K562 (cell line): ENCODE results near the gene SFXN3. TPM values are rescaled to one million over a fixed set of nuclear protein-coding genes. Genes with fewer than 3 reads are reported as not detected.

Experiments
- ATF2 ChIP-seq: sonication (generic); formaldehyde crosslinking; IDR thresholded peaks from 2 replicates; pipeline ENCODE4 v1.8.1; 2022; ENCODE audit warnings: missing genetic modification reagents
- CBFB ChIP-seq: sonication (generic); formaldehyde crosslinking; IDR thresholded peaks from 2 replicates; pipeline ENCODE4 v1.4.0; 2020; ENCODE audit warnings: mild to moderate bottlenecking, missing genetic modification reagents
- CREB1 ChIP-seq, 2 experiments: sonication (generic) in 1 of 2; formaldehyde crosslinking in 1 of 2; IDR thresholded peaks; 2 replicates each; pipeline versions ENCODE4 v1.6.1 to v1.8.0; 2012 to 2022; ENCODE audit warnings: inconsistent platforms in 1 of 2, mild to moderate bottlenecking in 1 of 2, missing genetic modification reagents in 1 of 2, moderate library complexity in 1 of 2
- CREM ChIP-seq: IDR thresholded peaks from 2 replicates; pipeline ENCODE4 v1.6.1; 2014; ENCODE audit warnings: antibody characterized with exemption, low read depth
- CXXC5 ChIP-seq: fragments of 250-450 bp; sonication (Bioruptor Pico); IDR thresholded peaks from 2 replicates; pipeline ENCODE4 v1.8.0; 2022; ENCODE audit warnings: inconsistent platforms, mild to moderate bottlenecking, moderate library complexity
- E2F1 ChIP-seq: sonication (generic); formaldehyde crosslinking; IDR thresholded peaks from 2 replicates; pipeline ENCODE4 v1.8.1; 2023; ENCODE audit warnings: mild to moderate bottlenecking, missing genetic modification reagents, moderate library complexity
- KHSRP ChIP-seq: fragments of 450-650 bp; IDR thresholded peaks from 2 replicates; pipeline ENCODE4 v1.6.1; 2017
- MCM7 ChIP-seq, 2 experiments: fragments of 450-650 bp; IDR thresholded peaks; 2 replicates each; pipeline ENCODE4 v1.6.1; 2016 to 2018
- NFIC ChIP-seq: fragments of 450-650 bp; IDR thresholded peaks from 2 replicates; pipeline ENCODE4 v1.6.1; 2017; ENCODE audit warnings: mild to moderate bottlenecking, inconsistent platforms
- NFIX ChIP-seq: fragments of 250-450 bp; sonication (Bioruptor Pico); IDR thresholded peaks from 2 replicates; pipeline ENCODE4 v1.4.0; 2020; ENCODE audit warnings: low read depth, mild to moderate bottlenecking, moderate library complexity
- PTBP1 ChIP-seq: fragments of 200-400 bp; formaldehyde crosslinking; IDR thresholded peaks from 2 replicates; pipeline ENCODE4 v1.6.1; 2017; ENCODE audit warnings: low read depth, low read length
- RBM14 ChIP-seq: fragments of 200-400 bp; formaldehyde crosslinking; IDR thresholded peaks from 2 replicates; pipeline ENCODE4 v1.6.1; 2018; ENCODE audit warnings: low read depth, mild to moderate bottlenecking, low read length, moderate library complexity, borderline replicate concordance; ENCODE audit not compliant: insufficient read depth
- SIN3A ChIP-seq, 2 experiments: fragments of 150-350 bp in 1 of 2; IDR thresholded peaks; 2 replicates each; pipeline ENCODE4 v1.6.1; 2011 to 2016; ENCODE audit warnings: borderline replicate concordance in 2 of 2, low read depth in 2 of 2, low read length in 2 of 2, mild to moderate bottlenecking in 2 of 2, moderate library complexity in 2 of 2; ENCODE audit not compliant: control insufficient read depth in 1 of 2
- SMAD1 ChIP-seq: fragments of 150-350 bp; IDR thresholded peaks from 2 replicates; pipeline ENCODE4 v1.6.1; 2014; ENCODE audit warnings: low read length, low read depth; ENCODE audit not compliant: partially characterized antibody
- TAF1 ChIP-seq: IDR thresholded peaks from 2 replicates; pipeline ENCODE4 v1.6.1; 2011; ENCODE audit warnings: mild to moderate bottlenecking, low read length, moderate library complexity; ENCODE audit not compliant: insufficient read depth, control insufficient read depth, severe bottlenecking; ENCODE audit errors: extremely low read depth
- TAF9B ChIP-seq: fragments of 450-650 bp; IDR thresholded peaks from 2 replicates; pipeline ENCODE4 v1.6.1; 2018; ENCODE audit warnings: mild to moderate bottlenecking; ENCODE audit not compliant: partially characterized antibody
- ZKSCAN3 ChIP-seq: fragments of 250-450 bp; sonication (Bioruptor Pico); IDR thresholded peaks from 2 replicates; pipeline ENCODE4 v1.4.0; 2020
- ZNF518B ChIP-seq: fragments of 250-450 bp; sonication (Bioruptor Pico); IDR thresholded peaks from 2 replicates; pipeline ENCODE4 v1.5.0; 2021; ENCODE audit warnings: mild to moderate bottlenecking, moderate library complexity
- ZNF57 ChIP-seq: fragments of 450-650 bp; formaldehyde crosslinking; IDR thresholded peaks from 2 replicates; pipeline ENCODE4 v1.4.0; 2020; ENCODE audit warnings: mild to moderate bottlenecking, moderate library complexity
- polyA plus RNA-seq, 8 experiments: library from polyadenylated mRNA; depleted of rRNA in 4 of 8; stranded (reverse) in 5 of 8; unstranded in 3 of 8; fragments of >200 nt; fragmentation: Nextera tagmentation in 2 of 8; fragmentation: Illumina TruSeq in 1 of 8; extraction: Ambion mirVana in 2 of 8; extraction: Trizol in 1 of 8; gene quantifications; 2 replicates each; pipeline versions ENCODE4 v1.2.1 to v1.2.3, GENCODE V29; 2011 to 2014; ENCODE audit warnings: inconsistent platforms in 1 of 8, missing spikeins in 1 of 8
- total RNA-seq, 7 experiments: library from RNA; depleted of rRNA in 6 of 7; stranded (reverse); fragments of >200 nt in 6 of 7; fragmentation: Illumina TruSeq in 2 of 7; extraction: Trizol in 2 of 7; gene quantifications; 2 replicates each; pipeline versions ENCODE4 v1.2.1 to v1.2.3, GENCODE V29; 2011 to 2021; ENCODE audit warnings: low replicate concordance in 1 of 7

The SFXN3 gene
- total and polyA plus RNA-seq, 9 of the 15 experiments (the other 6 are each of a cell fraction or from before 2014, with no cell fraction given) = 0.24 to 4.6 (median 0.86) TPM

GRCh38 chr10:101018600-101019439, 12.2 kb upstream of the SFXN3 start (continued):
- TF ChIP-seq E2F1 (CRISPR knock-in tag) (no peak), CREB1 (IDR thresholded peaks at IDR 0.05) (no peak), CREB1 (CRISPR knock-in tag; IDR thresholded peaks at IDR 0.05) (peak; percentile 23; the same call in 1 of the 2 replicates), NFIC (peak; percentile 10; the same call in 1 of the 2 replicates), KHSRP (no peak), TAF9B (no peak), CREM (no peak), PTBP1 (no peak), SIN3A (IDR thresholded peaks at IDR 0.05; ENCODE audit: borderline replicate concordance in 2 of 2, control insufficient read depth in 1 of 2, low read depth in 2 of 2, low read length in 2 of 2) (no peak), ZNF518B (CRISPR knock-in tag) (no peak), TAF1 (no peak), ATF2 (CRISPR knock-in tag) (no peak), NFIX (CRISPR knock-in tag) (no peak), SMAD1 (no peak), CXXC5 (CRISPR knock-in tag) (peak; percentile 36; the same call in 1 of the 2 replicates), ZNF57 (CRISPR knock-in tag) (no peak), CBFB (CRISPR knock-in tag) (no peak), MCM7 (IDR thresholded peaks at IDR 0.05) (no peak), RBM14 (no peak), ZKSCAN3 (CRISPR knock-in tag) (no peak)
